VCaP (cell line): ENCODE measurements around the gene MAN1C1.

Experiments
- H3K27ac ChIP-seq: fragments of 450-650 bp; 2 replicates; pipeline ENCODE4 v1.5.1; 2017
- CTCF ChIP-seq: fragments of 450-650 bp; conservative IDR thresholded peaks from 2 replicates; pipeline ENCODE4 v1.5.1; 2017; ENCODE audit warnings: mild to moderate bottlenecking, moderate library complexity

MAN1C1 gene

GRCh38 chr1:25810341-25811299 lies 194.0 kb downstream of the MAN1C1 start:
- H3K27ac ChIP-seq, result peak overlapping the region; percentile 55
- peak; percentile 91 for TF ChIP-seq CTCF

- H3K27ac ChIP-seq, result no peak overlapping the region
- TF ChIP-seq CTCF, result no peak
Measured at GRCh38 chr1:25811384-25812082, 194.9 kb downstream of the MAN1C1 start.

- no peak overlapping the region for H3K27ac ChIP-seq
- TF ChIP-seq CTCF, result no peak
Measured at GRCh38 chr1:25813071-25813733, 196.6 kb downstream of the MAN1C1 start.

DNA sequence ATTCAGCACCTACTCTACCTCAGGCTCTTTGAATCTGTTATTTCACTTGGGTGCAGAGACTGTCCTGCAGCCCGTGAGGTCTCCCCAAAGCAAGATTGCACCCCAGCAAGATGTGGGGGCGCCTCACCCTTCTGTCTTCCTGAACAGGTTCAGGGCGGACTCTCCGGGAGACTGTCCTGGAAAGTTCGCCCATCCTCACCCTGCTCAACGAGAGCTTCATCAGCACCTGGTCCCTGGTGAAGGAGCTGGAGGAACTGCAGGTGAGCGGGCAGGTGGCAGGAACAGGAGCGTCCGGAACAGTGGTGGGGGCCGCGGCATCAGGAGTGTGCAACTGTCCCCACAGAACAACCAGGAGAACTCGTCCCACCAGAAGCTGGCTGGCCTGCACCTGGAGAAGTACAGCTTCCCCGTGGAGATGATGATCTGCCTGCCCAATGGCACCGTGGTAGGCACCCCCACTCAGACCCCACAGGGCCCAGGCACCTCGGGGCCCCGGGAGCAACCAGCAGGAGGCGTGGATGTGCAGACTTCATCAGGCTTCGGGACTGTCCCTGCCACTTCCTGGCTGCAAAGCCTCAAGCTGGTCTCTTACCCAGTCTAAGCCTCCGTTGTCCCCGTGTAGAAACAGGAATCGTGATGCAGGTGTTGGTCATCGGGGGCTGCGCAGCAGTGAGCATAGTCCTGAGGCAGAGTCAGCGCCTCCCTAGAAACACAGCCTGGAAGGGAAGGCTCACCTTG lies 197.3 kb downstream of the MAN1C1 start:
- no peak overlapping the region for H3K27ac ChIP-seq
- no peak for TF ChIP-seq CTCF

DNA sequence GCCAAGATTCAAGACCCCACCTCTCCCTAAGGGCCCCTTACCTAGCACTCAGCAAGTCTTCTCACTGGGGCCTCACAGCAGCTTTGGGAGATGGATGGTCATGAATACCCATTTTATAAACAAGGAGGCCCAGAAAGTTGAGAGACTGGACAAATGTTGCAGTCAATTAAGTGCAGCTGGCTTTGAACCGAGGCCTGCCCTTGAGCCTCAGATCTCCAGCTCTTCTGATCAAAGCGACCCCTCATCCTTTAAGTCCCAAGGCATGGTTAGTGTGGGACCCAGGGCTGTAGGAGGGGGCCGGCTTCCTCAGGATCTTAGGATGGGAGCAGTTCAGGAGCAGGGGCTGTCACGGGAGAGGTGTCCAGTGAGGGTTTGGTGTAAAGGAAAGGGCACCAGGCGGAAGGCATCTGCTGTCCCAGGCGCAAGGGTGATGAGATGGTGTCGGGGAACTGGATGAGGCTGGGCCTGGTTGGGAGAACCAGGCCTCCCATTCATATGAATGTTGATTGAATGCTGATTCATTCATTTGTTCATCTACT lies 198.0 kb downstream of the MAN1C1 start:
- TF ChIP-seq CTCF, result no peak
- no peak overlapping the region for H3K27ac ChIP-seq

- no peak for TF ChIP-seq CTCF
- no peak overlapping the region for H3K27ac ChIP-seq
Measured at GRCh38 chr1:25815208-25816111, 198.9 kb downstream of the MAN1C1 start.
